Keratinocyte (primary cell): Measurements from ENCODE around the gene KDM5C. TPM values are rescaled to one million over a fixed set of nuclear protein-coding genes. Genes with fewer than 3 reads are reported as not detected.

ENCODE experiments used
- DNase-seq: peaks from one replicate; pipeline ENCODE4 v3.0.0-alpha.2; 2011; ENCODE audit warnings: low read depth, missing footprints, low spot score
- FAIRE-seq: peaks from 2 replicates; lab custom pipeline; 2011; peaks lifted over from hg19 to GRCh38; lab: Jason Lieb, UNC
- H2AFZ ChIP-seq: 2 replicates; pipeline ENCODE4 v1.6.0; 2012; ENCODE audit warnings: low read length, control low read depth, inconsistent platforms; ENCODE audit not compliant: control insufficient read depth
- H3K27ac ChIP-seq: 2 replicates; pipeline ENCODE4 v1.5.1; 2011; ENCODE audit warnings: low read length; ENCODE audit not compliant: control insufficient read depth, insufficient read depth
- H3K27me3 ChIP-seq: 3 replicates; pipeline ENCODE4 v1.6.0; 2011; ENCODE audit warnings: low read length; ENCODE audit not compliant: control insufficient read depth, insufficient read depth; ENCODE audit errors: extremely low read depth
- H3K36me3 ChIP-seq, 2 experiments: 2 replicates in 1 of 2; 3 replicates in 1 of 2; pipeline ENCODE4 v1.5.1; 2011; ENCODE audit warnings: low read length in 2 of 2, mild to moderate bottlenecking in 1 of 2; ENCODE audit not compliant: control insufficient read depth in 2 of 2, insufficient read depth in 2 of 2; ENCODE audit errors: extremely low read depth in 1 of 2
- H3K4me1 ChIP-seq: 3 replicates; pipeline ENCODE4 v1.5.1; 2011; ENCODE audit warnings: low read length; ENCODE audit not compliant: control insufficient read depth, insufficient read depth; ENCODE audit errors: extremely low read depth
- H3K4me2 ChIP-seq: 3 replicates; pipeline ENCODE4 v1.6.0; 2011; ENCODE audit warnings: low read depth, low read length; ENCODE audit not compliant: control insufficient read depth, insufficient read depth; ENCODE audit errors: extremely low read depth
- H3K4me3 ChIP-seq, 3 experiments: fragments of 200-600 bp in 1 of 3; sonication (generic) in 1 of 3; 2 replicates in 2 of 3; 3 replicates in 1 of 3; pipeline ENCODE4 v1.5.1; 2011 to 2016; ENCODE audit warnings: low read length in 3 of 3, mild to moderate bottlenecking in 3 of 3, control low read depth in 2 of 3, inconsistent platforms in 1 of 3, low read depth in 1 of 3, mixed read lengths in 1 of 3, mixed run types in 1 of 3, moderate library complexity in 1 of 3; ENCODE audit not compliant: control insufficient read depth in 2 of 3, insufficient read depth in 2 of 3; ENCODE audit errors: extremely low read depth in 1 of 3
- H3K79me2 ChIP-seq: 2 replicates; pipeline ENCODE4 v1.6.0; 2012; ENCODE audit warnings: low read length; ENCODE audit not compliant: control insufficient read depth, insufficient read depth
- H3K9ac ChIP-seq: 3 replicates; pipeline ENCODE4 v1.6.0; 2011; ENCODE audit warnings: low read length; ENCODE audit not compliant: control insufficient read depth, insufficient read depth; ENCODE audit errors: extremely low read depth
- H3K9me1 ChIP-seq: 3 replicates; pipeline ENCODE4 v1.6.0; 2011; ENCODE audit warnings: low read length; ENCODE audit not compliant: control insufficient read depth, insufficient read depth; ENCODE audit errors: extremely low read depth
- H3K9me3 ChIP-seq: 2 replicates; pipeline ENCODE4 v1.5.1; 2012; ENCODE audit warnings: low read depth, low read length; ENCODE audit not compliant: control insufficient read depth
- H4K20me1 ChIP-seq: 3 replicates; pipeline ENCODE4 v1.6.0; 2011; ENCODE audit warnings: low read length; ENCODE audit not compliant: control insufficient read depth, insufficient read depth; ENCODE audit errors: extremely low read depth
- EZH2 ChIP-seq: IDR thresholded peaks from one replicate; pipeline ENCODE4 v1.6.1; 2012; ENCODE audit warnings: inconsistent platforms, mild to moderate bottlenecking, low read length, moderate library complexity
- dilution Hi-C: fragments of 300-500 bp; cut with MboI; formaldehyde crosslinking; loops from one replicate; pipeline ENCODE4 v1.7.0; 2020; ENCODE audit warnings: low sequenced_read_pairs; ENCODE audit not compliant: extremely low pct_ligation_motif_present
- polyA plus RNA-seq, 5 experiments: library from polyadenylated mRNA; depleted of rRNA in 3 of 5; stranded (reverse) in 3 of 5; stranded (forward) in 1 of 5; unstranded in 1 of 5; fragments of >200 nt; gene quantifications; 1 replicate in 1 of 5; 2 replicates in 3 of 5; 3 replicates in 1 of 5; pipeline versions ENCODE4 v1.2.1 to v1.2.3, GENCODE V29; 2011 to 2012; ENCODE audit warnings: missing spikeins in 2 of 5, low read depth in 1 of 5, low replicate concordance in 1 of 5
- TF ChIP-seq, protein P1 (sequence below), 3 experiments: IDR thresholded peaks in 1 of 3; conservative IDR thresholded peaks in 1 of 3; optimal IDR thresholded peaks in 1 of 3; 2 replicates in 2 of 3; 3 replicates in 1 of 3; pipeline versions ENCODE3 to v1.5.1; 2011; ENCODE audit warnings: low read length in 3 of 3, mild to moderate bottlenecking in 3 of 3, moderate library complexity in 2 of 3, control low read depth in 1 of 3, inconsistent platforms in 1 of 3; ENCODE audit not compliant: insufficient read depth in 2 of 3; ENCODE audit errors: extremely low read depth in 1 of 3

Gene KDM5C
- polyA plus RNA-seq, 1 donor (not counting 4 experiments of a cell fraction or from before 2014, with no cell fraction given), result 46.0 TPM

DNA sequence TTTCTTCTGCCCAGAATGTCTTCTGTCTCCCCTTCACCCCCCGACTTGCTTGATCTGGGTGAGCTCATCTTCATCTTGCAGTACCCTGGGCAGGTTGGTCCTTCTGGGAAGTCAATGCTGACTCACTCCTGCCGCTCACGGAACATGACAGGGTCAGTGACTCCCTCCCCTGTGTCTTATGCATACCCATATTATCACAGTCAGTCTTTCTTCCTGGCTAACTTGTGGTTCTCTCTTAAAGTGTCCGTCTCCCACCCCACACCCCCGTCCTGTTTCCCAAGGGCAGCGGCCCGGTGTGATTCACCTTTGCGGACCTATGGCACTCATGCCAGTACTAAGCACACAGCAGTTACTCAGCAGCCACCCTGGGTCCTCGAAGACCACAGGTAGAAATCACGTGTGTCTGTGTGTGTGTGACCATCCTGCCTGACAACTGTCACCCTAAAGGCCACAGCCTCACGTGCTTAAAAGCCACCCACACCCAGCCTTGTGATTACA is 38.6 kb upstream of the KDM5C start:
- Histone ChIP-seq H3K9ac (no peak overlapping the region), H3K79me2 (no peaks in the 10 kb centered on the region)

DNA sequence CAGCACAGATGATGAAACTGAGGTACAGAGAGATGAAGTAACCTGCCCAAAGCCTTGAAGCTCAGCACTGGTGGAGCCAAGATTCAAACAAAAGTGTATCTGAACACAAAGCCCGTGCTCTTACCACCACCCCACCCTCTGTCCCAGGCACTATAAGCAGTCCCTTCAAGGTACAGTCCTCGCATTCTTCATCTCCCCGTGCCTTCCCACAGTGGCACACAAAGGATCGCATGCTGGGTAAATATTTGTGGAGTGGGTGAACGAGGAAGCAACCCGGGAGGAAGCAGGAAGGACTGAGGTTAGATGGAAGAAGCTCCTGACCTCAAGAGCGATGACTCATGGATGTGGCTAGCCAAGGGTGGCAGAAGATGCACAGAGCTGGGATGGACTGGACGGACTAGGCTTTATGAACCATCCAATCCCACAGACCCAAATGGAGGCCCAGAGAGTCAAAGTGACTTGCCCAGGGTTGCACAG is 37.9 kb upstream of the KDM5C start:
- Histone ChIP-seq H4K20me1 (no peaks in the 10 kb centered on the region), H3K27ac (no peak overlapping the region), H3K4me1 (peaks cover 30% of the 10 kb centered on the region), H3K27me3 (peaks cover 15% of the 10 kb centered on the region), H3K9ac (no peak overlapping the region), H3K36me3 (no peaks in the 10 kb centered on the region), H3K4me3 (no peak overlapping the region), H3K4me2 (no peak overlapping the region), H3K9me3 (no peaks in the 10 kb centered on the region), H2AFZ (no peak overlapping the region), H3K79me2 (no peaks in the 10 kb centered on the region), H3K9me1 (no peaks in the 10 kb centered on the region)
- dilution Hi-C loops, result no loop called here
- TF ChIP-seq EZH2, result no peak
- TF ChIP-seq, protein P1, sequence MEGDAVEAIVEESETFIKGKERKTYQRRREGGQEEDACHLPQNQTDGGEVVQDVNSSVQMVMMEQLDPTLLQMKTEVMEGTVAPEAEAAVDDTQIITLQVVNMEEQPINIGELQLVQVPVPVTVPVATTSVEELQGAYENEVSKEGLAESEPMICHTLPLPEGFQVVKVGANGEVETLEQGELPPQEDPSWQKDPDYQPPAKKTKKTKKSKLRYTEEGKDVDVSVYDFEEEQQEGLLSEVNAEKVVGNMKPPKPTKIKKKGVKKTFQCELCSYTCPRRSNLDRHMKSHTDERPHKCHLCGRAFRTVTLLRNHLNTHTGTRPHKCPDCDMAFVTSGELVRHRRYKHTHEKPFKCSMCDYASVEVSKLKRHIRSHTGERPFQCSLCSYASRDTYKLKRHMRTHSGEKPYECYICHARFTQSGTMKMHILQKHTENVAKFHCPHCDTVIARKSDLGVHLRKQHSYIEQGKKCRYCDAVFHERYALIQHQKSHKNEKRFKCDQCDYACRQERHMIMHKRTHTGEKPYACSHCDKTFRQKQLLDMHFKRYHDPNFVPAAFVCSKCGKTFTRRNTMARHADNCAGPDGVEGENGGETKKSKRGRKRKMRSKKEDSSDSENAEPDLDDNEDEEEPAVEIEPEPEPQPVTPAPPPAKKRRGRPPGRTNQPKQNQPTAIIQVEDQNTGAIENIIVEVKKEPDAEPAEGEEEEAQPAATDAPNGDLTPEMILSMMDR (optimal IDR thresholded peaks at IDR 0.05 in 1 of 3, IDR thresholded peaks at IDR 0.05 in 1 of 3, conservative IDR thresholded peaks at IDR 0.05 in 1 of 3; ENCODE audit: extremely low read depth in 1 of 3, insufficient read depth in 2 of 3, low read length in 3 of 3), result no peak
- FAIRE-seq, result no peak
- DNase-seq, result no peak

More for the DNA sequence above, 38.6 kb upstream of the KDM5C start:
- no peak overlapping the region for H2AFZ ChIP-seq
- H3K27ac ChIP-seq, result no peak overlapping the region
- H3K27me3 ChIP-seq, result peaks cover 15% of the 10 kb centered on the region
- H3K4me1 ChIP-seq, result peaks cover 36% of the 10 kb centered on the region
- H3K36me3 ChIP-seq, result no peaks in the 10 kb centered on the region
- H3K4me2 ChIP-seq, result no peak overlapping the region
- H4K20me1 ChIP-seq, result no peaks in the 10 kb centered on the region
- H3K9me1 ChIP-seq, result no peaks in the 10 kb centered on the region
- dilution Hi-C loops, result no loop called here
- DNase-seq (peak; percentile 35), FAIRE-seq (no peak)
- no peak for TF ChIP-seq EZH2
- TF ChIP-seq, protein P1 (optimal IDR thresholded peaks at IDR 0.05 in 1 of 3, IDR thresholded peaks at IDR 0.05 in 1 of 3, conservative IDR thresholded peaks at IDR 0.05 in 1 of 3; ENCODE audit: extremely low read depth in 1 of 3, insufficient read depth in 2 of 3, low read length in 3 of 3), result no peak
- no peak overlapping the region for H3K4me3 ChIP-seq
- no peaks in the 10 kb centered on the region for H3K9me3 ChIP-seq
